IPS-NIHi11 (cell line): ENCODE measurements around the gene OCEL1.

ENCODE experiments used
- DNase-seq: peaks from one replicate; pipeline ENCODE4 v3.0.0; 2012; ENCODE audit warnings: mixed read lengths, low spot score

The OCEL1 gene

GRCh38 chr19:17240062-17240752, 14.2 kb downstream of the OCEL1 start:
- DNase-seq = no peak

GRCh38 chr19:17240826-17241399, 14.9 kb downstream of the OCEL1 start:
- no peak for DNase-seq

DNA sequence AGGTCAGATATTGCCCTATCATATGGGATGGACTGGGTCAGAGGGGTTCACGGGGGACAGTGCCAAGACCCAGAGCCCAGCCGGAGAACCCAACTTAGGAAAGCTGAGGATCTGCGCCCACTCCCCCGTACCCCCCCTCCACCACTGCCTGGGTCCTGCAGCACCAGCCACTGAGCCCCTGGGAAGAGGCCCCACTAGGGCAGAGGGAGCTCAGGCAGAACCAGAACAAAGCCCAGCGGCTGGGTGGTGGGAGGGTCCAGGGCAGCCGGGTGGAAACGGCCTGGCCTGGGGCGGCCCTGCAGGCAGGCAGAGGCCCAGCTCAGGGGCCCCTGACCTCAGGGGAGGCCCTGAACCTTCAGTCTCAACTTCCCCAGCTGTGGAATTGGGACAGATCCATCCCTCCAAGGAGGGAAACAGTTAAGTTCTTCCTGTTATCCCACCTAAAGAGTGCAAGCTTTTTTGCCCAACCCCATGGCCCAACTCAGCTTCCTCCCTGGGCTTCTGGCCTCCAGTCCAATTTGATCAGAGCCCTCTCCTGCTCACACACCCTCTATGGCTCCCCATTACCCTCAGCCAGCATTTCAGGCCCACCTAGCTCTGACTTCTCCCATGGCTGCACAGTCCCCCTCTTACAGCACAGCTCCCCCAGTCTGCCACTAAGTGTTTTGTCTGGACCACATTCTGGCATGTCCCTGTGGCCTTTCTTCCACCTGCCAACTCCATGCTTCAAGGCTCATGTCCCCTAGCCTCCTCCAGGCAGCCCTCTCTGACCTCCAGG, 16.6 kb downstream of the OCEL1 start:
- no peak for DNase-seq

DNA sequence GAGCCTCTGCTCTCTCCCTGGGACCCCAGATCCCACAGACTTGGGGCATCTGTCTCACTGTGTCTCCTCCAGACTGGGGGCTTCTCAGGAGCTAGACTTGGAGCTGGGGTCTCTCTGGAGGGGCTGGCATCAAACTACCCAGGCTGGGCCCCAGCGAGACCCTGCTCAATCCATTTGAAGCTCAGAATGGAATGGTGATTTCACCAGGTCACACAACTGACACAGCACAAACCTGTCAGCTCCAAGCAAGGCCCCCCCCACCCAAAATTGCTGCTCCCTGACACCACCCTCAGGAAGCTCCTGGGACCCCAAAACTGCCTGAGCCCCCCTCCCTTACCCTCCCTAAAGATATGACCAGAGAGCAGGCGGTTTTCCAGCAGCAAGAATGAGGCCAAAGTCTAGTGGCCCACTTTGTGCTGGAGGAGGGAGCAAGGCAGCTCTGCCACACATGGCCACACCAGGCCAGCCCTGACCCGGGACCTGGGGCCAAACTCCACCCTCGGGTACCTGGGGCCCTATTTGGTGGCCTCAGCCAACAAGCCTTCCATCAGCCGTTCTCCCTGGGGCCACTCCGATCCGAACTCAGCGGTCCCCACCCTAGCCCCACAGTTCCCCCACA, 17.3 kb downstream of the OCEL1 start:
- no peak for DNase-seq

DNA sequence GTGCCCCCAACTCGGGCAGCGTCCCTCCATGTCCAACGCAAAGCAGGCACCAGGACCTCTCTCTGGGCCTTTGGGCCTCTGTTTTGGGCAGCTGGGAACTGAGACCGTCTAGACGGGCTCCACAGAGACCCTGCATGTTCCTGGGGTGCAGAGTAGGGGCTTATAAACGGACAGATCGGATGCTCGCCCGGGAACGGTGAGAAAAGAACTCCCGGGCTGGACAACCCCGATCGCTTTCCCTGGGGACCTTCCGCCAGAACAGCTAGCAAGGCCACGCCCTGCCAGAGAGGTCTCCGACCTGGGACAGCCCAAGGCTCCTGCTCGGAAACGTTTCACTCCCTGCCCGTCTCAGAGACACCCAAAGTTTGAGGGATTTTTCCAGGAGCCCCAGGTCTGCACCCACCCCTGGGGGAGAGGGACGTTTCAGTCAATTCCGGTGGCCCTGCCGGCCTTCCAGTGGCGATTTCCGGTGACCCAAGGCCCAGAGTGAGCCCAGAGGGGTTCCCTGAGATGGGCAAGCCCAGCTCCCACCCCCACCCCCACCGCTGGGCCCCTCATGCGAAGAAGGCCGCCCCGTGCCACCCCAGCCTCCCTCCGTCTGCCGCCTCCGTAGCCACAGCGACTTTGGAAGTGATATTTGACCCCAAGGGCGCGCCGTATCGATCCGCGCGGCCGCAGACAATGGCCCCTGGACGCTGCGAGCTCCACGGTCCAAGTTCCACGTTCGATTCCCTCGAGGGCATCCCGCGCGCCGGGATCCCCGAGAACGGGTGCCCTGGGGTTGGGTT, 18.0 kb downstream of the OCEL1 start:
- DNase-seq = no peak

GRCh38 chr19:17244618-17245534, 18.9 kb downstream of the OCEL1 start:
- no peak for DNase-seq

DNA sequence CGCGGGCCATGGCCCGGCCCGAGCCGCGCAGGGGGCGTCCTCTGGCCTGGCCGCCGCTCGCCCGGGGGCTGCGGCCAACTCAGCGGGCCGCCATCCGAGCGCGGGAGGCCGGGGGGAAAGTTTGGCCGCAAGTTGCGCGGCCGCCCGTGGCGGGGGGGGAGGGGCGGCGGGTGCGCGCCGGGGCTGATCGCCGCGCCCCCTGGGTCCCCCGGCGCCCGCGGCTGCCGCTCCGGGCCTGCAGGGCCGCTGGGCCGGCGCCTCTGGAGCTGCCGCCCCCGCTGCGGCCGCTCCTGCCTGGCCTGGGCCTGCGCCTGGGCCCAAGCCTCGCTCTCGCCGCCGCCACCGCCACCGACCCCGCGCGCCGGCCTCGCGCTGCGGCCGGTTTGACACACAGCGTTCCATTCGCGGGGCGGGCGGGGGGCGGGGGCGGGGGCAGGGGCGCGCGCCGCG, 19.5 kb downstream of the OCEL1 start, which contains the start of gene NR2F6:
Gene NR2F6, minus strand, starts transcription at position 385 of the 450 bp plus-strand sequence. CDS start 699 bp downstream, outside the sequence.
- DNase-seq = no peak

DNA sequence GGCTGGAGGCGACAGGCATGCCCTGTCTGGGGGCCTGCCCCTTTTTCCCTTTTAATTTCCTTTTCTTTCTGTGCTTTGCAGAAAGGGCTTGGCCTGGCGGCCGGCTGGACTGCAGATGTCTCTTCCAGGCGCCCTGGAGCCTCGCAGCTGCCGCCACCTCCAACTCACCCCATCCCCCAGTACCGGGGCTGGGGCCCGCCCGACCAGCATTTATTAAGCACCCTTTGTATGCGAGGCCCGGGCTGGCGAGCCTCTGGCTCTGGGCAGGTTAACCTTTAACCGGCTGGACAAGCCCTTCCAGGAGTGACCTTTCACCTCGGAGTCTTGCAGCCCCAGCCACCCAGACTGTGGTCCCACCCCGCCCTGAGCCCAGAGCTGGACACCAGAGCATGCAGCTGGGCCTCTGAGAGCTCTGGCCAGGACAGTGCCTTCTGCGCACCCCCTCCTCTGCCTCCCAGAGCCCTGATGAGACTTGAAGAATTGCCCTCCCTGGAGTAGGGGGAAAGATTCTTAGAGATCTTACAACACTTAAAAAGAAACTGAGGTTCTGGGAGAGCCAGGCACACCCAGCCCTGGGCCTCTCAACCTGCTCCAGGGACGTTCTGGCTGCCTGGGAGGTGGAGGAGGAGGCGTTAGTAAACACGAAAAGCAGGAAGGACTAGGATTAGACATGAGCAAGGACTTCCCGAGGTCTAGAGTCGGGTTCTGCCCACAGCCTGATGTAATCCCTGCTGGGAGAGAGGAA, 20.8 kb downstream of the OCEL1 start:
- DNase-seq = no peak

DNA sequence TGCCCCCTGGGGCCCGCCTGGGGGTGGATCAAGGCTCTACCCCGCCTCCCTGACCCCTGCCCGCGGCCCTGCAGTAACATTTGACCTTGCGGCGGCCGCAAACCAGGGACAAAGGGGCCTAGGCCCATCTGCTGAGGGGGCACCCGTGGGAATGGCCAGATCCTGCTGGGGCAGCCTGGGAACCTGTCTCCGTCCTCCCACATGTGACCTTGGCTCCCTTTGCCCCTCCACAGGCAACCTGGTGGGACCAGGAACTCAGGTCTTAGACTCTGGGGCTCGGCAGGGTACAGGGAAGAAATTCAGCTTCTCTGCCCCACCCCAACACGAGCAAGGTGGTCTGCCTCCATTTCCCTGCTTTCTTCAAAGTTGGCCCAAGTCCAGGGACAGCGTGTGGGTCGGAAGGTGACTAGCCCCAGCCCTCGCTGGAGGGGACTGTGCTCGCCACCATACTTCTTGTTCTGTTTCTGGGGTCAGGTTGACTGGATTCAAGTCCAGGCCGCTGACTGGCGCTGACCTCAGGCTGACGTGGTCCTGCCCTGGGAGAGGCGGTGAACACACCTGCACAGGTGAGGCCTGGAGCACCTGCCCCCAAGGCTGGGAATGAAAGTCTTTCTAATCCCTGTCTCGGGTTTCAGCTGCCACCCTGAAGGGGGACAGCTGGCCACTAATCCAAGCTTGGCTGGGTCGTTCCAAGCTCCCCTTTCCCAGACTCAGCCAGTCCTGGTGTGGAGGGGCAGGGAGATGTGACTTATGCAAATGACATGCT, 22.2 kb downstream of the OCEL1 start:
- DNase-seq = peak; percentile 66

GRCh38 chr19:17249887-17250548, 24.0 kb downstream of the OCEL1 start:
- no peak for DNase-seq

- DNase-seq = no peak
Measured at GRCh38 chr19:17254636-17255035, 28.6 kb downstream of the OCEL1 start.

GRCh38 chr19:17255150-17255621, 29.2 kb downstream of the OCEL1 start:
- DNase-seq = no peak

DNA sequence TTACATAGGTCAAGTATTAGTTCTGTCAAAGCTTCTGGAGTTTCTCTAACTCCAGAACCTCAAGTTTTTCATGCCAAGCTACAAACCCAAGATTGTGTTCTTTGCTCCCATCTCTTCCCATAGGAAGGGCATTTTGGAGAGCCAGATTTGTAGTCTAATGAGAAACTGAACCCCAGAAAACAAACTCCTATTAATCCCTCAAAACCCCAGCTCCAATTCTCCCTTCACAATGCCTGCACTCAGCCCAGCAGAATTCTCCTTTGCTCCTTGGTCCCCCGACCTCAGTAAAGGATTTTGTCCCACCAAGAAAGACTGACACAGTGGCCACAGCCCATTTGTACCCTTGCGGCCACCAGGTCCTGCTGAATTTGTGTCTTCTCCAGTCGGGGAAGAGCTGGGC, 30.1 kb downstream of the OCEL1 start:
- DNase-seq = no peak

- no peak for DNase-seq
Measured at GRCh38 chr19:17259118-17259780, 33.2 kb downstream of the OCEL1 start.

DNA sequence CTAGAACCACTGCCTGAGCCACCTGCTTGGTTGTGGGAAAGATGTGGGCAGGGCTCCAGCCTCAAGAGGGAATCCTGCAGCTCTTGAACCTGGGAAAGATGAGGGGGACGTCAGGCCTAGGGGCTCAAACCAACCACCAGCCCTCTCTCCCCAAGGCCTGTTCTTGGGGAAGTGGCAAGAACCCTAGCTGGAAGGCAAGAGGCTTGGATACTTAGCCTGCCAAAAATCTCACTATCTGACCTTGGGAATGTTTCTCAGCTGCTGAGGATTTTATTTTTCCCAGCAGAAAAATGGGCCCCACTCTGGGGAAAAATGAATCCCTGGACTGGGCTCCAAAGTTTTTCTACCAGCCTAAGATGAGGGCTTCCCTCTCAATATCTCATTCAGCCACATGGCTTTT, 33.9 kb downstream of the OCEL1 start:
- no peak for DNase-seq

DNA sequence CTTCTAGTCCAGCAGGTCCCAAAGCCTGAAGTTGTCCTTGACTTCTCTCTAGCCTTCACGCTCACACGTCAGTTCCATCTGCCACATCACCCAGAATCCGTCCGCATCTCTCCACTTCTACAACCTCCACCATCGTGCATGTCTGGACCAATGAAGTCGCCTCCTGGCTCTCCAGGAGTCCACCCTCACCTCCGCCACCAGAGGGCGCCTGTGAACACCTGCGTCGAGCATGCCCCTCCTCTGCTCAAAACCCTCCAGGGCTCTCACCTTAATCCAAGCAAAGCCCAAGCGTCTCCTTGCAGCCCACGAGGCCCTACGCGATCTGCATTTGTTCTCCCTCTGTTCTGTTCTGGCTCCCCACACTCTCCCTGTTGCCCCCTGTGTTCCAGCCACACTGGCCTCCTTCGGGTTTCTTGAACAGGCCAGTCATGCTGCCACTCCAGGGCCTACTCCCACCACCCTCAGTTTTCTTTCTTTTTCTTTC, 34.9 kb downstream of the OCEL1 start:
- peak; percentile 93 for DNase-seq

GRCh38 chr19:17262557-17262956, 36.5 kb downstream of the OCEL1 start:
- no peak for DNase-seq
